ENCODE results near the gene ACTG2. TPM values are rescaled to one million over a fixed set of nuclear protein-coding genes. Genes with fewer than 3 reads are reported as not detected.

ACTG2 gene
- polyA plus RNA-seq, 3 donors, result not detected

- Histone ChIP-seq H3K4me2 (replicated peaks; ENCODE audit: extremely low read depth, low read length, poor library complexity, severe bottlenecking) (peak overlapping the region; percentile 7), H3K27me3 (ENCODE audit: control insufficient read depth in 2 of 2, insufficient read depth in 2 of 2, low read length in 2 of 2) (no peaks in the 10 kb centered on the region), H3K4me3 (replicated peaks in 1 of 3; ENCODE audit: low read depth in 2 of 3, low read length in 3 of 3) (no peak overlapping the region), H3K4me1 (ENCODE audit: control insufficient read depth in 1 of 2, insufficient read depth in 2 of 2, low read length in 2 of 2) (peaks cover 36 to 42% of the 10 kb centered on the region in 2 donors), H3K36me3 (replicated peaks in 1 of 2; ENCODE audit: control insufficient read depth in 1 of 2, insufficient read depth in 2 of 2, low read length in 2 of 2) (no peaks in the 10 kb centered on the region), H2AFZ (ENCODE audit: insufficient read depth, low read depth, low read length, poor library complexity, severe bottlenecking) (no peak overlapping the region), H4K20me1 (ENCODE audit: insufficient read depth, low read length) (no peaks in the 10 kb centered on the region), H3K9me3 (replicated peaks in 1 of 2; ENCODE audit: control insufficient read depth in 1 of 2, insufficient read depth in 1 of 2, low read length in 2 of 2) (no peaks in the 10 kb centered on the region), H3K9ac (ENCODE audit: insufficient read depth, low read length, poor library complexity, severe bottlenecking) (no peak overlapping the region), H3K27ac (ENCODE audit: low read depth in 1 of 2, low read length in 2 of 2) (no peak overlapping the region), H3K79me2 (ENCODE audit: insufficient read depth, low read length) (peaks cover 16% of the 10 kb centered on the region)
- peak in 1 of 3 donors; percentile 27 for DNase-seq
- WGBS (ENCODE audit: insufficient coverage), result 38% methylated on average over 3 of the region's 5 CpGs
- Mint-ChIP-seq H3K27me3 (ENCODE audit: low read depth in 3 of 3) (no peaks in the 10 kb centered on the region), H3K4me1 (peaks cover 29% of the 10 kb centered on the region), H3K36me3 (peaks cover 0 to 1% of the 10 kb centered on the region in 2 donors), H3K9me3 (peaks cover 0 to 5% (median 0%) of the 10 kb centered on the region in 7 donors), H3K27ac (peak overlapping the region in 3 of 7 donors; percentile 44 to 61 (median 50)), H3K4me3 (no peak overlapping the region)
- no peak for TF ChIP-seq CTCF (IDR thresholded peaks at IDR 0.05)
- intact Hi-C loops (cut with micrococcal nuclease), result loop anchor here in 1 of 2 donors (10.0 kb wide), 1 partner anchor 272 kb away; the partner anchor contains the start of gene MTHFD2
These were observed 29.9 kb downstream of the ACTG2 start for GRCh38 chr2:73922681-73923080.

GRCh38 chr2:73925033-73925704 is 32.4 kb downstream of the ACTG2 start:
- Histone ChIP-seq H3K27ac (ENCODE audit: low read depth in 1 of 2, low read length in 2 of 2) (peak overlapping the region; percentile 5 to 98), H3K4me2 (replicated peaks; ENCODE audit: extremely low read depth, low read length, poor library complexity, severe bottlenecking) (peak overlapping the region; percentile 11), H3K9ac (ENCODE audit: insufficient read depth, low read length, poor library complexity, severe bottlenecking) (no peak overlapping the region), H3K4me1 (ENCODE audit: control insufficient read depth in 1 of 2, insufficient read depth in 2 of 2, low read length in 2 of 2) (peaks cover 56 to 67% of the 10 kb centered on the region in 2 donors), H3K79me2 (ENCODE audit: insufficient read depth, low read length) (peaks cover 41% of the 10 kb centered on the region), H3K27me3 (ENCODE audit: control insufficient read depth in 2 of 2, insufficient read depth in 2 of 2, low read length in 2 of 2) (no peaks in the 10 kb centered on the region), H3K9me3 (replicated peaks in 1 of 2; ENCODE audit: control insufficient read depth in 1 of 2, insufficient read depth in 1 of 2, low read length in 2 of 2) (no peaks in the 10 kb centered on the region), H3K36me3 (replicated peaks in 1 of 2; ENCODE audit: control insufficient read depth in 1 of 2, insufficient read depth in 2 of 2, low read length in 2 of 2) (no peaks in the 10 kb centered on the region), H3K4me3 (replicated peaks in 1 of 3; ENCODE audit: low read depth in 2 of 3, low read length in 3 of 3) (no peak overlapping the region), H4K20me1 (ENCODE audit: insufficient read depth, low read length) (peaks cover 3% of the 10 kb centered on the region), H2AFZ (ENCODE audit: insufficient read depth, low read depth, low read length, poor library complexity, severe bottlenecking) (peak overlapping the region; percentile 6)
- H3K9me3 Mint-ChIP-seq, result peaks cover 0 to 5% (median 0%) of the 10 kb centered on the region in 7 donors
- no peak overlapping the region for H3K4me3 Mint-ChIP-seq
- no peak for TF ChIP-seq CTCF (IDR thresholded peaks at IDR 0.05)
- peak in 2 of 3 donors; percentile 64 to 73 for DNase-seq
- 33% methylated on average over 3 of the region's 7 CpGs for WGBS (ENCODE audit: insufficient coverage)
- H3K27ac Mint-ChIP-seq, result peak overlapping the region; percentile 46 to 97 (median 80)
- H3K4me1 Mint-ChIP-seq, result peaks cover 54% of the 10 kb centered on the region
- H3K27me3 Mint-ChIP-seq (ENCODE audit: low read depth in 3 of 3), result no peaks in the 10 kb centered on the region
- intact Hi-C loops (cut with micrococcal nuclease), result loop anchor here in 1 of 2 donors (5.0 to 10.0 kb wide), 2 partner anchors 57 to 270 kb away; partner anchors contain the start of genes MTHFD2 and TET3
- H3K36me3 Mint-ChIP-seq, result peaks cover 0 to 5% of the 10 kb centered on the region in 2 donors

Data from CD14-positive monocyte (primary cell).